GM19099 (cell line): ENCODE results near the gene CRISP1.

Experiments
- POLR2A ChIP-seq: IDR thresholded peaks from 3 replicates; pipeline ENCODE4 v1.6.1; 2011; ENCODE audit warnings: low read depth; ENCODE audit not compliant: insufficient read length; ENCODE audit errors: extremely low read depth

Gene CRISP1

DNA sequence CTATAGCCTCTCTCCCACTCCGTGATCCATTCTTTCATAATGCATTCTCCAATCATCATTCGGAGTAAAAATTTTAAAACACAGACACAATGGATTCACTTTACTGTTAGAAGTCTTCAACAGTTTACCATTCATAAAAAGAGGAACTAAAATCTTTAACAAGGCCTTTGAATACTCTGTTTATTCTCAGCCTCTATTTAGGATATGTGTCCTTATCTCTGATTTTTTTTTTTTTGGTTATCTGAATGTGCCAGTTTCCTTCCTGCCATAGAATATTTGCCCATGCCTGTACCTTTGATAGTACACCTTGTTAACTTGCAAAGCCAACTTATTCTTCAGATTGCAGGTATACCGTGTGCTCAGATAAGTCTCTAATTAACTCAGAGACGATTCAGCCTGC is 11.1 kb downstream of the CRISP1 start:
- TF ChIP-seq POLR2A: no peak

- TF ChIP-seq POLR2A: no peak
Measured at GRCh38 chr6:49852975-49853374, 13.4 kb downstream of the CRISP1 start.

GRCh38 chr6:49849213-49849907 is 17.0 kb downstream of the CRISP1 start:
- no peak for TF ChIP-seq POLR2A

DNA sequence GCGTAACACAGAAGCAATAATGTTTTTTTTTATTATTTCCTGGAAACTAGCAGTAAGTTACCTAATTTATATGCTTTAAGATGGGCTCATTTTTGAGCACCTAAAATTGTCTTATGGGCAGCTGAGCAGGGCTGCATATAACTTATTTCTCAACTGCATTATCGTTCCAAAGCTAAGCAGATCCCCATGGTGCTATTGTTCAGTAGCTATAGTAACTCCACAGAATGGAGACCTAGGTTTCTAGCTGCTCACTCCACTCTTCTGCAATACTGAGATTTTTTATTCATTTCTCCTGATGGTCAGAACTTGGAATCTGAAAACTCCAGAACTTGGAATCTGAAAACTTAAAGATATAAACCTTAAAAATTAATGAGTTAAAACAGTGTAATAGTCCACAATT is 18.7 kb downstream of the CRISP1 start:
- TF ChIP-seq POLR2A: no peak

- no peak for TF ChIP-seq POLR2A
Measured at GRCh38 chr6:49847014-49847413, 19.3 kb downstream of the CRISP1 start.

DNA sequence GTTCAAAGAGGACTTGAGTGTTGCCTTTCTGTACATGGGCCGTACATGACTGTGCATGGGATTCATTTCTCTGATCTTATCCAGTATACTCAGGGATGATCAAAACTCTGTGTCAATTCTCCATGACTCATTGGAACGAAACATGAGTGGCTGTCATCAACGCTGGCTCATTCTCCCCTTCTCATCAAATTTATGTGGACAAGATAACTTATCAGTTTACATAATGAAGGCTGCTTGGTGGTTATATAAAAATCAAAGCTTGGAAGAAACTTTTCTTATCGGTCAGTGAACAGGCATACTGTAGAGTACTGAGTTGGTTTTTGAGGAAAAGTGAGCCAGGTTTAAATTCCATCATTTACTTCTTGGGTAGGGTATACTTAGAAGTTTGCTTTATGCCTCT is 24.9 kb downstream of the CRISP1 start:
- no peak for TF ChIP-seq POLR2A

GRCh38 chr6:49839957-49840356 is 26.4 kb downstream of the CRISP1 start:
- no peak for TF ChIP-seq POLR2A

DNA sequence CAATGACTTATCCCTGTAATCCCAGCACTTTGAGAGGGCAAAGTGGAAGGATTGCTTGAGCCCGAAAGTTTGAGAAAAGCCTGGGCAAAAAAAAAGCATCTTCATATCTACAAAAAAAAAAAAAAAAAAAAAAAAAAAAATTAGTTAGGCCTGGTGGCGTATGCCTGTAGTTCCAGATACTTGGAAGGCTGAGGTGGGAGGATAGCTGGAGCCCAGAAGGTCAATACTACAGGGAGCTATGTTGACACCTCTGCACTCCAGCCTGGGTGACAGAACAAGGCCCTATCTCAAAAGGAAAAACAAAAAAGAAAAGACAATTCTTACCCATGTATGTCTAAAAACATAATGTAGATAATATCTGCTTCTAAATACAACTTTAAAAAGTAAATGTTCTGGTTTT is 27.2 kb downstream of the CRISP1 start:
- TF ChIP-seq POLR2A: no peak

DNA sequence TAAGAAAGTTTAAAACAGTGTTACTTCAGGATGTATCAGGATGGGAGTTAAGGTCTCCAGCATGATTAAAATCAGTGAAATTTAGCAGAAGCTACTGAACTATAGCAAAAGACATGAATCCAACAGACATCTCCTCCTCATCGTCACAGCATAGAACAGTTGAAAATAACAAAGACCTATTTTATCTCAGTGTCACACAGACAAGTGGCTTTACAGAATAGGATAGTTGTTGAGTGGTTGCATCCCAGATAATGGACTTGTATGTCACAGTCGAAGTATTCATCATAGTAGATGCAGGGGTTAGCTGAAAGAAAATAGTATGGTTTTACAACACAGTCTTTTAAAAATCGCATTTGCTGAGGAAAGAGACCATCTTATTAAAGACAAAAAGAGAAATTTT is 31.2 kb downstream of the CRISP1 start:
- no peak for TF ChIP-seq POLR2A

DNA sequence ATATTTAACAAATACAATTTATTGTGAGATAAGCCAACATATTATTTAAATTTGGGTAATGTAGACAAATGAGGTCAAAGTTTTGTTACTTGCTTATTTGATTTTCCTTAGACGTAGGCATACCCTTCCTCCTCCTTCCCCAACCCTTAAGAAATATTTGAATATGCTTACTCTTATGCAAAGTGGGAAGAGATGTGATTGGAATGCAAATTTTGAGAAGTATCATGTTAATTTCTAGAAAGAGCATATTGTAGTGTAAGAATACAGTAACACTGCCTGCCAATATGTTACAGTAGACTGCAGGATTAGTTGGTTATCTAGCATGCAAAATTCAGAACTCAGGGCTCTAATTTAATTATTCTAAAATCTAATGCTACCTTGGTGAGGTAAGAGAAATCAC is 32.9 kb downstream of the CRISP1 start:
- no peak for TF ChIP-seq POLR2A

- no peak for TF ChIP-seq POLR2A
Measured at GRCh38 chr6:49826743-49827406, 39.5 kb downstream of the CRISP1 start.

DNA sequence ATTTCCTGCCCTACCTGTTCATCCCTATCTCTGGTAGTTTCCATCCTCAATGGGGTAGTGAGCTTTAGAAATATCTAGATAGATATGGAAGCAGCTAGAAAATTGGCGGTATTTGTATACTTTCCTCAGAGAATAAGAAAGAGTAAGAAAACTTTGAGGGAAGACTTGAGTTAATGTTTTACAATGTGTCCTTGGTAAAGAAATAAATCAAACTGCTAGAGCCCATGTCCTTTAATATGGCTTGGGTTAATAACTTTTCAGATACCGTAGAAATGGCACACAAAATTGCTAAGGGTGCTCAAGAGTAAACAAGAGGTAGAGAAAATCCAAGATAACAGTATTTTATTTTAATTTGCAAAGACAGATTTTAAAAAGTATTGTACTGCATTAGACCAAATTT is 51.2 kb downstream of the CRISP1 start:
- no peak for TF ChIP-seq POLR2A

DNA sequence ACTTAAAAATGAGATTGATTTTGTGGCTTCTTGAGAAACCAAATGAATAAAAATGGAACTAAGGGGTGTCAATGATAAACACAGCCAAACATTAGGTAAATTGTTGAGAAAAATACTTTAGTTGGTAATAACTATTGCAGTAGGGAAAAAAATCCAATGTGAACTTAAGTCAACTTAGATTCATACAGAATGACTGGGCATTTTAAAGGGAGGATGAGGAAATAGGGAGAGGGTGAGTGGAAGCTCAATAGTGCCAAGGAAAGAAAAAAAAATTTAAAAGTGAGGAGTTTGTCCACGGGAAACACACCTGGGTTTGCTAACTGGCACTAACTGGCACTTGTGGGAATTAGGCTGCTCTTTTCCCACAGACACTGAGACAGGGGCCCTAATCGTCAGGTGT is 53.1 kb downstream of the CRISP1 start:
- no peak for TF ChIP-seq POLR2A

DNA sequence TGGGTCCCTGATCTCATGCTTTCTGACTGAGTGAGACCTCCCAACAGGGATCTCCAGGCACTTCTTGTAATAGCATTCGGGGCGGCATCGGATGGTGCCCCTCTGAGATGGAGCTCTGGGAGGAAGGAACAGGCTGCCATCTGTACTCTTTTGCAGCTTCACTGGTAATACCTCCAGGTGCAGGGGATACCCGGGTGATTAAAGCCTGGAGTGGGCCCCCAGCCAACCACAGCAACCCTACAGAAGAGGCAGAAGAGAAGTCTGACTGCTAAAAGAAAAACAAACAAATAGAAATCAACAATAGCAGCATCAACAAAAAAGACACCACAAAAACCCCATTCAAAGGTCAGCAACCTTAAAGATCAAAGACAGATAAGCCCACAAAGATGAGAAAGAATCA is 60.2 kb downstream of the CRISP1 start:
- TF ChIP-seq POLR2A: no peak

GRCh38 chr6:49805246-49805645 is 61.1 kb downstream of the CRISP1 start:
- TF ChIP-seq POLR2A: no peak

DNA sequence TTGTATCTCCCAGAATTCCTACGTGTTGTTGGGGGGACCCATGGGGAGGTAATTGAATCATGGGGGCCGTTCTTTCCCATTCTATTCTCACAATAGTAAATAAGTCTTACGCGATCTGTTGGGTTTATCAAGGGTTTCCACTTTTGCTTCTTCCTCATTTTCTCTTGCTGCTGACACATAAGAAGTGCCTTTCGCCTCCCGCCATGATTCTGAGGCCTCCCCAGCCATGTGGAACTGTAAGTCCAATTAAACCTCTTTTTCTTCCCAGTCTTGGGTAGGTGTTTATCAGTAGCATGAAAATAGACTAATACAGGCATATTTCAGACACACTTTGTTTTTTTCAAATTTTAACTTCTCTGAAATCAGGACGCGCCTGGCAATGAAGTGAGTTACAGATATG is 64.8 kb downstream of the CRISP1 start:
- TF ChIP-seq POLR2A: no peak

GRCh38 chr6:49799090-49799489 is 67.2 kb downstream of the CRISP1 start:
- no peak for TF ChIP-seq POLR2A

DNA sequence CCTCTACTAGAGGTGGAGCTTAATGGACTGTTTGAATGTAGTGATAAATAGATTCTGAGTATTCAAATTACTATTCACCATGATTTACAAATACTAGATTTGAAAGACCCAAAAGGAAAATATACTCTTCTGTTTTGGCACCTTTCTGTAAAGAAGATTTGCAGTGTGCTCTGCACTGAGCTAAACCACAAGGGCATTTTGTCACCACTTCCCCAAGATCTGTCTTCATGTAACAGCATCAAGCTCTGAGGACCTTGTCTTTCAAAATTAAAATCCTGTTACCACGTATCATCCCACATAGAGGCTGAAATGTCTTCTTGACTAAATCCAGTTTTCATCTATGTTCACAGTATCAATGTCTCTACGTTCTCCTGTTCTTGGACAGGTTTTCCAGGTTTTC is 76.0 kb downstream of the CRISP1 start:
- TF ChIP-seq POLR2A: no peak

DNA sequence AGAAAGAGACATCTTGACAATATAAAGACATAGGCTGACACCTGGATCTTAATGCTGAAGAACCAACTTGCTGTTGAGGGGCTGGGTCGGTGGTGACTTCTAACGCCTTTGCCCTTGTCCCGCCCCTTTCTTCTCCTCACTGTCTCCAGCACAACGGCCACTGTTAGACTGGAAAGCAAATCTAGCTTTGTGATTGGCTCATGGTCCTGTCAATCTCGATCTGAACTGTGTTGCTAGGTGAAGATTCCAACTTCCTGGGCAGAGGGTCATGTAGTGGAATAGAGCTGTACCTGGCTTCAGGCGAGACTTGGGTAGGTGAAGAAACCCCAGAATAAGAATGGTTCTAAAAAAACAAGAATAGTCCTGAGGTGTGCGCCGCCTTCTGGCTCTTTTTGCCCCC is 79.2 kb downstream of the CRISP1 start, which contains the start of gene PGK2:
TSS of gene PGK2 (minus strand) at position 110 of the 400 bp plus-strand sequence. CDS start at position 12, 98 bp downstream.
- no peak for TF ChIP-seq POLR2A
